GM12865 (cell line): ENCODE results near the gene SMAGP.

Source experiments
- DNase-seq: peaks from one replicate; pipeline ENCODE4 v3.0.0; 2010; ENCODE audit warnings: low read depth
- H3K4me3 ChIP-seq: 2 replicates; pipeline ENCODE4 v1.5.1; 2011; ENCODE audit warnings: mild to moderate bottlenecking, low read depth, low read length, control low read depth
- CTCF ChIP-seq: IDR thresholded peaks from 2 replicates; pipeline ENCODE4 v1.5.1; 2011; ENCODE audit warnings: low read length, control low read depth, low read depth, inconsistent platforms; ENCODE audit not compliant: insufficient read depth; ENCODE audit errors: missing control alignments

Gene SMAGP

GRCh38 chr12:51219322-51219721 is 50.9 kb downstream of the SMAGP start:
- TF ChIP-seq CTCF = no peak
- H3K4me3 ChIP-seq = peak overlapping the region; percentile 97
- no peak for DNase-seq

GRCh38 chr12:51218607-51219161 is 51.5 kb downstream of the SMAGP start:
- H3K4me3 ChIP-seq = peak overlapping the region; percentile 97
- peak; percentile 9 for DNase-seq
- TF ChIP-seq CTCF = no peak

- DNase-seq = peak; percentile 84
- TF ChIP-seq CTCF = peak; percentile 61
- H3K4me3 ChIP-seq = peak within 1 kb of the TSS; percentile 97
Observed at GRCh38 chr12:51217968-51218606, 52.1 kb downstream of the SMAGP start, which contains the start of gene POU6F1. Gene POU6F1 (minus strand): TSS chr12:51218062. CDS start chr12:51206836, 11,226 bp downstream.

GRCh38 chr12:51217133-51217967 is 52.9 kb downstream of the SMAGP start:
- H3K4me3 ChIP-seq = peak overlapping the region; percentile 97
- peak; percentile 65 for DNase-seq
- TF ChIP-seq CTCF = peak; percentile 25

GRCh38 chr12:51216642-51217041 is 53.6 kb downstream of the SMAGP start:
- TF ChIP-seq CTCF = no peak
- DNase-seq = no peak
- H3K4me3 ChIP-seq = no peak overlapping the region; the same call in 1 of the 2 replicates

GRCh38 chr12:51214895-51215294 is 55.3 kb downstream of the SMAGP start:
- no peak for DNase-seq
- TF ChIP-seq CTCF = no peak
- no peak overlapping the region for H3K4me3 ChIP-seq
